ENCODE measurements around the gene SUFU.
A peak's percentile ranks its signal among the peaks of the same experiment; 100 is the strongest.

SUFU gene

DNA sequence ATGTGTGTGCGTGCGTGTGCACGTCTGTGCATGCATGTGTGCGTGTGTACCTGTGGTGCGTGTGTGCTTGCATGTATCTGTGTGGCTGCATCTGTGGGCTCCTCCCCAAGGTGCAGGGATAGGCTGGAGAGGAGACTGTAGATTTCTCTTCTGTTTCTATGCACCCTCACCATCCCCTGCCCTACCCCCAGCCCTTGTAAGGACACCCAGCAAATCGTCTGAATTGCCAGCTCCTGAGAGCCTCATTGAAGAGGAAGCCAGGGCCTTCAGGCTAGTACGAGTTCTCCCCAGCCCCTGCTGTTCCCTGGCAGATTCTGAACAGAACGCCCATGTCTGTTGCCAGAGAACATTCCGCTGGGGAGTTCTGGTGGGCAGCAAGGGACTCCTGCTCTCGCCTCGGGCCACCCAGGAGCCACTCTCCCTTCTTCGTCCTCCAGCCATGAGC lies 123.5 kb downstream of the SUFU start:
- DNase-seq (ENCODE audit: low read depth), result peak; percentile 67
- TF ChIP-seq, protein P1, sequence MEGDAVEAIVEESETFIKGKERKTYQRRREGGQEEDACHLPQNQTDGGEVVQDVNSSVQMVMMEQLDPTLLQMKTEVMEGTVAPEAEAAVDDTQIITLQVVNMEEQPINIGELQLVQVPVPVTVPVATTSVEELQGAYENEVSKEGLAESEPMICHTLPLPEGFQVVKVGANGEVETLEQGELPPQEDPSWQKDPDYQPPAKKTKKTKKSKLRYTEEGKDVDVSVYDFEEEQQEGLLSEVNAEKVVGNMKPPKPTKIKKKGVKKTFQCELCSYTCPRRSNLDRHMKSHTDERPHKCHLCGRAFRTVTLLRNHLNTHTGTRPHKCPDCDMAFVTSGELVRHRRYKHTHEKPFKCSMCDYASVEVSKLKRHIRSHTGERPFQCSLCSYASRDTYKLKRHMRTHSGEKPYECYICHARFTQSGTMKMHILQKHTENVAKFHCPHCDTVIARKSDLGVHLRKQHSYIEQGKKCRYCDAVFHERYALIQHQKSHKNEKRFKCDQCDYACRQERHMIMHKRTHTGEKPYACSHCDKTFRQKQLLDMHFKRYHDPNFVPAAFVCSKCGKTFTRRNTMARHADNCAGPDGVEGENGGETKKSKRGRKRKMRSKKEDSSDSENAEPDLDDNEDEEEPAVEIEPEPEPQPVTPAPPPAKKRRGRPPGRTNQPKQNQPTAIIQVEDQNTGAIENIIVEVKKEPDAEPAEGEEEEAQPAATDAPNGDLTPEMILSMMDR (conservative IDR thresholded peaks at IDR 0.05; ENCODE audit: low read depth, low read length), result no peak
- no peak overlapping the region for H3K4me3 ChIP-seq (ENCODE audit: low read depth, low read length)

DNA sequence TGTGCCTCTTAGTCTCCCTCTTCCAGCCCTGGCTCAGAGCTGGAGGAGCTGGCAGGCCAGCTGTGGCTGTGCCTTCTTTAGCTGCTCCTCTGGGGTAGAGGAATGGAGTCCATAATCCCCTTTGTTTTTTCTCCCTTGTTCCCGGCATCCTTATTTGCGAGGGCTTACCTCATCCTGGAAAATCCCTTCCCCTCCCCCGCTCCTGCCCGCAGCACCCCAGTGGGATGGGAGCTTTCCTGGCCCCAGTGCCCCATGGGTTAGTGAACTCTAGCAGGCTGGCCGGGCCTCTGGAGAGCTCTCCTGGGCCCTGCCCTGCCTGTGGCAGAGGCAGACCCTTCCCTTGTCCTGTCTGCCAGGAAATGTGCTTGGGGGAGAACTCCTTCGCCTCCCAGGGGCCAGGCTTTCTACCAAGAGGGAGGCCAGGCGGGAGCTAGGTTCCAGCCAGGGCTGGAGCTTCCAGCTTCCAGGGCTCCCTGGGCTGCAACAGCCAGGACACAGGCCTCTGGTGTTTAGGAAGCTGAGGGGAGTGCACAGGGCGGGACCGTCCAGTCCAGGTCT lies 124.0 kb downstream of the SUFU start:
- peak; percentile 62 for DNase-seq (ENCODE audit: low read depth)
- TF ChIP-seq, protein P1 (conservative IDR thresholded peaks at IDR 0.05; ENCODE audit: low read depth, low read length), result no peak
- H3K4me3 ChIP-seq (ENCODE audit: low read depth, low read length), result no peak overlapping the region

DNA sequence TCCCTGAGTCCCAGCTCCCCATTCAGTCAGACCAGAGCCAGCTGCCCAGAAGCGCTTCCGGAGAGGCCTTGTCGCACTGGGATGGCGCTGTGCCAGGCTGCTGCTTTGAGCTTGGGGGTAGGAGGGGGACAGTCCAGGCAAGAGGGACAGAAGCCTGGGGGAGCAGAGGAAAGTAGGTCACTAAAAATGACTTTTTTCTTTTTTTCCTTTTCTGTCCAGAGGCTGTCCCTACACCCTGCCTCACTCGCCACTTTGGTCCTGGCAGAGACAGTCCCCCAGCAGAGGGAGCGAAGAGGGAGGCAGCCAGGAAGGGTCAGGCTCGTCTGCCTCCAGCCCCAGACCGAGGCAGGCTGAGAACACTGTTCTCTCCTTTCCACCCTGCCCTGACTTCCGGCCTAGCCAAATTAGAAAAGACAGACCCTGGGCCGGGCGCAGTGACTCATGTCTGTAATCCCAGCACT lies 124.7 kb downstream of the SUFU start:
- TF ChIP-seq, protein P1 (conservative IDR thresholded peaks at IDR 0.05; ENCODE audit: low read depth, low read length), result peak; percentile 27
- DNase-seq (ENCODE audit: low read depth), result no peak
- H3K4me3 ChIP-seq (ENCODE audit: low read depth, low read length), result no peak overlapping the region

DNA sequence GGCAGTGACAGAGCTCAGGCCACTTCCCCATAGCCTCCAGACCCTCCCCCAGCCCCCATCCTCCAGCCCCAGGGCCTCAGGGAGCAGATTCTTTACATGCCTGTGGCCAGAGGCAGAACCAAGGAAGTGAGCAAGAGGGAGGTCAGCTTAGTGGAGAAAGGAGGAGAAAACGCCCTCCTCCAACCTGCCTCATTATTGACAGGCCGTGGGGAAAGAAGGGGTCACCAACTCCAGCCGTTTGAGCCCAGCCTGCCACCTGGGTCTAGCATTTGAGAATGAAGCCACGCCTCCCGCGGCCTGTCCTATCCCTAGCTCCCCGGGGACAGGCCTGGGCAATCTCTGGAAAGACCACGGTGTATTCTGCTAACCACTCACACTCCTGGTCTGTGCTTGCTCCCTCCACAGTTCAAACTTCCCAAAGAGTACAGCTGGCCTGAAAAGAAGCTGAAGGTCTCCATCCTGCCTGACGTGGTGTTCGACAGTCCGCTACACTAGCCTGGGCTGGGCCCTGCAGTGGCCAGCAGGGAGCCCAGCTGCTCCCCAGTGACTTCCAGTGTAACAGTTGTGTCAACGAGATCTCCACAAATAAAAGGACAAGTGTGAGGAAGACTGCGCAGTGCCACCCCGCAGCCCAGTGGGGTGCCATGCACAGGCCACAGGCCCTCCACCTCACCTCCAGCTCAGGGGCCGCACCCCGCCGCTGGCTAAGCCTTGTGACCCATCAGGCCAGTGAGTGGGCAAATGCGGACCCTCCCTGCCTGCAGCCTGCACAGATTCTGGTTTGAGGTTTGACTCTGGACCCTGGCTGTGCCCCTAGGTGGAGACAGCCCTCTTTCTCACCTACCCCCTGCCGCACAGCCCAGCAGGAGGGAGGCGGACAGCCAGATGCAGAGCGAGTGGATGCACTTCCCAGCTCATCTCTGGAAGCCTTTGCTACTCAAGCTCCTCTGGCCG lies 126.2 kb downstream of the SUFU start:
- TF ChIP-seq, protein P1 (conservative IDR thresholded peaks at IDR 0.05; ENCODE audit: low read depth, low read length), result peak; percentile 2
- peak; percentile 93 for DNase-seq (ENCODE audit: low read depth)
- no peak overlapping the region for H3K4me3 ChIP-seq (ENCODE audit: low read depth, low read length)

DNA sequence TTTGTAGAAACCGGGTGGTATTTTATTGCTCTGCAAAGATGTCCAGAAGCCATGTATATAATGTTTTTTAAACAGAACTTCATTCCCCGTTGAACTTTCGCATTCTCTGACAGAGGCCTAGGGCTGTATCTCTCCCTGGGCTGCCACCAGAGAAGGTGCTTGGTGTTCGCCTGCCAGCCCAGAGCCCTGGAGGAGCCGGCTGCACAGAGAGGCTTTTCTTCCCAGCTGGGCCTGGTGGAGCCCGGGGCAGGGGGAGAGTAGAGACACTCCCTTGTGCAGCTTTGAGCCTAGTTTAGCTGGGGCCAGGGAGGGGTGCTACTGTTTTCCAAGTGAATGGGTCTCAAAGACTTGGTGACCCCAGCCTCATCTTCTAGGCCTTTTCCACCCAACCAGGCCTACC lies 126.9 kb downstream of the SUFU start:
- DNase-seq (ENCODE audit: low read depth), result no peak
- TF ChIP-seq, protein P1 (conservative IDR thresholded peaks at IDR 0.05; ENCODE audit: low read depth, low read length), result no peak
- no peak overlapping the region for H3K4me3 ChIP-seq (ENCODE audit: low read depth, low read length)

DNA sequence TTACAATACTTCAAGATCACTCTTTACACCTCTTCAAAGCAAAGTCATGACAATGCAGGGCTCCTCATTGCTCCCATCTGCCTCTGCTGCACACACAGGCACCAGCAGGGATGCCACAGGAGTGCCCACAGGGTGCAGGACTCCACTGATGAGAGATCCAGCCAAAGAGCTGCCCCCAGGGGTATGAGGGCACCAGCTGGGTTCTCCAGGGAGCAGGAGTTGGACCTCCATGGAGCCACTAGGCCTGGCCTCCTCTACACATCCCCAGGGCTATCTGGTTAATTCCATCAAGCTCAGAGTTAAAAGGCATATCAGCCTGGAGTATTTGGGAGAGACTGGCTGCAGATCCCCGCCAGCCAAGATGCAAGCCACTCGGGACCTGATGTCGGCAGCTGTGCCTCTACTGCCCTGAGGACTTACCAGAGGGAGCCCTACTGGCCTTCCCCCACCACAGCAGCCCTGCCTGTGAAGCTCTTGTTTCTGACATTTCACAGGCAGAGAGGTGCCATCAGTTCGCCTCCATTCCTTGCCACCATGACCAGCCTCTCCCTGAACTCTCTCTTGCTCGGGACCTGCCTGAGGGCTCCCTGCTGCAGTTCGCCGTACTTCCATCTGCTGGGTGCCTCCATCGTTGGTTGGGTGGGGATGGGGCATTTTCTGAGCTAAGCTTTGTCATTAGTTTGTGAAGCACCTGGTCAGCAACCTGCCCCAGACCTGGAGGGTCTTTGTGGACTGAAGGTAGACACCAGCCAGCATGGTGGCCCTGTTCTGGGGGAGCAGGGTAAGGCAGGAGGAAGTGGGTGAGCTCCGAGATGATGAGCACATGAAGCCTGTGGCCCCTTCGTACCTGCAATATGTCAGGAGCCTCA lies 128.0 kb downstream of the SUFU start:
- no peak overlapping the region for H3K4me3 ChIP-seq (ENCODE audit: low read depth, low read length)
- TF ChIP-seq, protein P1 (conservative IDR thresholded peaks at IDR 0.05; ENCODE audit: low read depth, low read length), result no peak
- no peak for DNase-seq (ENCODE audit: low read depth)
